Esophagus muscularis mucosa (tissue), 4 donors: Measurements from ENCODE around the gene DFFB.

Source experiments
- CTCF ChIP-seq, 3 experiments: fragments of 200-600 bp in 2 of 3; fragments of 450-650 bp in 1 of 3; sonication (generic) in 2 of 3; IDR thresholded peaks; one replicate each; pipeline ENCODE4 v1.5.1; 2017 to 2019; ENCODE audit warnings: antibody characterized with exemption in 3 of 3, mild to moderate bottlenecking in 2 of 3, moderate library complexity in 1 of 3
- EP300 ChIP-seq: sonication (generic); formaldehyde crosslinking; IDR thresholded peaks from one replicate; pipeline ENCODE4 v1.6.1; 2017; ENCODE audit warnings: antibody characterized with exemption
- POLR2A ChIP-seq: fragments of 450-650 bp; IDR thresholded peaks from one replicate; pipeline ENCODE4 v1.6.1; 2017; ENCODE audit warnings: antibody characterized with exemption, moderate library complexity, mild to moderate bottlenecking, low read depth
- POLR2AphosphoS5 ChIP-seq, 2 donors: sonication (generic); formaldehyde crosslinking; IDR thresholded peaks; one replicate each; pipeline ENCODE4 v1.6.1; 2017; ENCODE audit warnings: antibody characterized with exemption in 2 of 2

- TF ChIP-seq CTCF (IDR thresholded peaks at IDR 0.05) (no peak), POLR2A (no peak), POLR2AphosphoS5 (IDR thresholded peaks at IDR 0.05) (no peak), EP300 (no peak)
Measured at GRCh38 chr1:3821447-3821846, 35.8 kb upstream of the DFFB start.
